Activated CD8-positive, alpha-beta T cell treated with anti-CD3 and anti-CD28 coated beads for 36 hours (primary cell): Measurements from ENCODE around the gene LGI4. TPM values are rescaled to one million over a fixed set of nuclear protein-coding genes. Genes with fewer than 3 reads are reported as not detected.

Experiments used
- ATAC-seq: fragments of 200-7000 bp; cut with Tn5 transposase; one replicate; pipeline ENCODE4 v1.10.0; 2021; ENCODE audit warnings: mild to moderate bottlenecking, moderate library complexity
- CTCF ChIA-PET: fragments of 350-600 bp; sonication (Branson Sonifier 250); formaldehyde crosslinking; loops from one replicate; lab custom pipeline; 2021; ENCODE audit warnings: antibody characterized with exemption; lab: Charles Lee
- POLR2A ChIA-PET: fragments of 350-600 bp; sonication (Branson Sonifier 250); formaldehyde crosslinking; loops from one replicate; lab custom pipeline; 2021; ENCODE audit warnings: antibody characterized with exemption; lab: Charles Lee
- DNase-seq: peaks from one replicate; pipeline ENCODE4 v3.0.0-alpha.2; 2020
- H3K27ac Mint-ChIP-seq: one replicate; pipeline ENCODE4 v1.8.0; 2021; ENCODE audit warnings: mild to moderate bottlenecking, mixed read lengths
- H3K27me3 Mint-ChIP-seq: one replicate; pipeline ENCODE4 v1.8.0; 2021; ENCODE audit warnings: mixed read lengths
- H3K36me3 Mint-ChIP-seq: one replicate; pipeline ENCODE4 v1.8.0; 2021; ENCODE audit warnings: low read depth, mixed read lengths
- H3K4me1 Mint-ChIP-seq: one replicate; pipeline ENCODE4 v1.8.0; 2021; ENCODE audit warnings: low read depth, mixed read lengths
- H3K4me3 Mint-ChIP-seq: one replicate; pipeline ENCODE4 v1.8.0; 2021; ENCODE audit warnings: mild to moderate bottlenecking, moderate library complexity, mixed read lengths
- H3K9me3 Mint-ChIP-seq: one replicate; pipeline ENCODE4 v1.8.0; 2021; ENCODE audit warnings: mixed read lengths
- intact Hi-C: fragments of 100-400 bp; cut with micrococcal nuclease; formaldehyde crosslinking; loops from one replicate; pipeline ENCODE4 v1.10.0; 2022
- total RNA-seq, 2 experiments: library from RNA; stranded (reverse); gene quantifications; one replicate each; pipeline ENCODE4 v1.2.3, GENCODE V29; 2021
- TF ChIP-seq, protein P1 (sequence below): fragments of 200-600 bp; IDR thresholded peaks from one replicate; pipeline ENCODE4 v1.8.0; 2022; ENCODE audit warnings: antibody characterized with exemption, mild to moderate bottlenecking

LGI4 gene
- total RNA-seq, 2 experiments from 2014 or later: 0.25 to 0.27 TPM

DNA sequence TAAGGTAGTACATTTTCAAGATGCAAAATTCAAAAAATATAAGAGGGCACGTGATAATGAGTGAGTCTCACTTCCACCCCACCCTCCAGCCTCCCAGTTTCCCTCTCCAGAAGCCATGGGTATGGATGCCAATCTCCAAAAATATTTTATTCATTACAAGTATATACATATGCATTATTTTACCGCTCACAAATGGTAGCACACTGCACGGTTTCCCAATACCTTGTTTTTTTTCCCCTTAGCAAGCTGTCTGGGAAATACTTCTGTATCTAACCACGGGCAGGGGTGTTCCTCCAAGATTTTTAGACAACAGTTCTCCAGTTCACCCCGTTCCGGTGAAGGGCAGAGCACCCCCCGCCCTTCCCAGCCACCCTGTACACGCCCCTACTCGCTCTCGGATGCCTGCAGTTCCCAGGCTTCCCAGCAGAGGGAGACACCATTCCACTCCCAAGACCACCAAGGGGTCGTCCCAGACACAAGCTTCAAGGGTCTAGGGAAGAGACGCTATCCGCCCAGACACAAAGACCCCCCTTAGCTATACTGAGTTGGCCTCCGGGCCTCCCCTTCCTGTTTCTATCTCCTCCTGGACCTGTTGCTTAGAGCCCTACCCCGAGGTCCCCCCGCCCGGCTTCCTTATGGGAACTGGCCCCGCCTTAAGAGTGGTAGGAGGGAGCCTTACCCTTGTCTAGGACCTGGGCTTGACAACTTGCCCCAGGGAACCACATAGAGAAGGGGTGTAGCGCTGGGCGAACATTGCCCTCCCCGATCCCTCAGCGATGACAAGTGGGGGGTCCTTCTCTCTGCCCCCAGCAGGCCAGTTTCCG is 20.3 kb downstream of the LGI4 start:
- ATAC-seq (peak; percentile 97), DNase-seq (peak; percentile 82)
- no peaks in the 10 kb centered on the region for H3K36me3 Mint-ChIP-seq
- H3K9me3 Mint-ChIP-seq: no peaks in the 10 kb centered on the region
- ChIA-PET POLR2A (no interaction called here), CTCF (interaction anchor here (0.7 to 2.2 kb wide), 18 partner anchors 8 to 276 kb away, joined by 3 to 11 read pairs (median 3); partner anchors contain the start of genes FXYD5, HAMP and LGI4)
- peak overlapping the region; percentile 19 for H3K4me3 Mint-ChIP-seq
- H3K27ac Mint-ChIP-seq: no peak overlapping the region
- H3K4me1 Mint-ChIP-seq: peaks cover 5% of the 10 kb centered on the region
- TF ChIP-seq, protein P1, sequence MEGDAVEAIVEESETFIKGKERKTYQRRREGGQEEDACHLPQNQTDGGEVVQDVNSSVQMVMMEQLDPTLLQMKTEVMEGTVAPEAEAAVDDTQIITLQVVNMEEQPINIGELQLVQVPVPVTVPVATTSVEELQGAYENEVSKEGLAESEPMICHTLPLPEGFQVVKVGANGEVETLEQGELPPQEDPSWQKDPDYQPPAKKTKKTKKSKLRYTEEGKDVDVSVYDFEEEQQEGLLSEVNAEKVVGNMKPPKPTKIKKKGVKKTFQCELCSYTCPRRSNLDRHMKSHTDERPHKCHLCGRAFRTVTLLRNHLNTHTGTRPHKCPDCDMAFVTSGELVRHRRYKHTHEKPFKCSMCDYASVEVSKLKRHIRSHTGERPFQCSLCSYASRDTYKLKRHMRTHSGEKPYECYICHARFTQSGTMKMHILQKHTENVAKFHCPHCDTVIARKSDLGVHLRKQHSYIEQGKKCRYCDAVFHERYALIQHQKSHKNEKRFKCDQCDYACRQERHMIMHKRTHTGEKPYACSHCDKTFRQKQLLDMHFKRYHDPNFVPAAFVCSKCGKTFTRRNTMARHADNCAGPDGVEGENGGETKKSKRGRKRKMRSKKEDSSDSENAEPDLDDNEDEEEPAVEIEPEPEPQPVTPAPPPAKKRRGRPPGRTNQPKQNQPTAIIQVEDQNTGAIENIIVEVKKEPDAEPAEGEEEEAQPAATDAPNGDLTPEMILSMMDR: peak; percentile 99
- no peaks in the 10 kb centered on the region for H3K27me3 Mint-ChIP-seq
- intact Hi-C loops: no loop called here

DNA sequence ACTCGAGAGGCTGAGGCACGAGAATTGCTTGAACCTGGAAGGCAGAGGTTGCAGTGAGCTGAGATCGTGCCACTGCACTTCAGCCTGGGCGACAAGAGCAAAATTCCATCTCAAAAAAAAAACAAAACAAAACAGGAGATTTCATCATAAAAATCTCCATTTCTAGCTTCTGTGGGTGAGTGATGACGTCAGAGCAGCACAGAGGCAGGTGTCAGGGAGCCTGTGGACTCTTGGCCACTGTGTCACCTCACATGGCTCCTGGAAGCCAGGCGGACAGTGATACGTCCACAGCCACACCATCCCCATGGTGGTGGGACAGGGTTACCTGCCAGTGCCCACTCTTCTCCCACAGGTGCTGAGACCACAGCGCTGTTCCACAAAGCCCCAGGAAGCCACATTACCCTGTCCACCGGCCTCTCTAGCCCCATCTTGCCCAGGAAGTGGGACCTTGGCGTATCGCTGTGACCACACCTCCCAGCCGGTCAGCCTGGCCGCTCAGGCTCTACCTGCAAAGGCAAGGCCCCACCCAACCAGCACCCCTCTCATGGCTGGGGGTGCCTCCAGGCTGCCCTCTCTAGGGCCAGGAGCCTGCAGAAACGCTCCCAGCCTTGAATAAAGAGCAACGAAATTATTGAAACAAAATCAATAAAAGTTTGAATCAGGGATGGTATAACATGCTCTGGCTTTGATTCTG is 21.7 kb downstream of the LGI4 start:
- intact Hi-C loops: no loop called here
- no peak for DNase-seq
- Mint-ChIP-seq H3K4me1 (peaks cover 5% of the 10 kb centered on the region), H3K36me3 (no peaks in the 10 kb centered on the region), H3K9me3 (no peaks in the 10 kb centered on the region), H3K27me3 (no peaks in the 10 kb centered on the region), H3K27ac (no peak overlapping the region), H3K4me3 (no peak overlapping the region)
- no peak for ATAC-seq
- CTCF ChIA-PET: no interaction called here
- POLR2A ChIA-PET: no interaction called here
- TF ChIP-seq, protein P1: no peak

DNA sequence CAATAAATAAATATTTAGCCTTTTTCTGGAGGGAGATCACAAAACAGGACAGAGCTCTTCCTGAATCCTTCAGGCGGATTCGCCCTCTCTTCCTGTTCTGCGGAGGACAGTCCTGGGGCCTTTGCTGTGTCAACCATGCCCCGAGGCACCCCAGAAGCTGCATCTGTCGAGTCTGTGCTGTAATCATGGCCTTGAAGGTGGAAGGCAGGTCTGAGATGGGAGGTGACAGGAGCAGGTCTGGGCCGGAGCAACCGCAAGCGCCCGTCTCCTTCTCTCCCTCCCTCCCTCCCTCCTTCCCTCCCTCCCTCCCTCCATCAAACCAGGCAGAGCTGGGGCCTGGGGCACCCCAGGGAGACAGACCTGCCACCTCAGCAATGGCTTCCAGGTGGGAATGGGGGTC is 23.9 kb downstream of the LGI4 start:
- POLR2A ChIA-PET: interaction anchor here (1.6 kb wide), 1 partner anchor 44 kb away, joined by 3 read pairs; no protein-coding TSS in a partner anchor

DNA sequence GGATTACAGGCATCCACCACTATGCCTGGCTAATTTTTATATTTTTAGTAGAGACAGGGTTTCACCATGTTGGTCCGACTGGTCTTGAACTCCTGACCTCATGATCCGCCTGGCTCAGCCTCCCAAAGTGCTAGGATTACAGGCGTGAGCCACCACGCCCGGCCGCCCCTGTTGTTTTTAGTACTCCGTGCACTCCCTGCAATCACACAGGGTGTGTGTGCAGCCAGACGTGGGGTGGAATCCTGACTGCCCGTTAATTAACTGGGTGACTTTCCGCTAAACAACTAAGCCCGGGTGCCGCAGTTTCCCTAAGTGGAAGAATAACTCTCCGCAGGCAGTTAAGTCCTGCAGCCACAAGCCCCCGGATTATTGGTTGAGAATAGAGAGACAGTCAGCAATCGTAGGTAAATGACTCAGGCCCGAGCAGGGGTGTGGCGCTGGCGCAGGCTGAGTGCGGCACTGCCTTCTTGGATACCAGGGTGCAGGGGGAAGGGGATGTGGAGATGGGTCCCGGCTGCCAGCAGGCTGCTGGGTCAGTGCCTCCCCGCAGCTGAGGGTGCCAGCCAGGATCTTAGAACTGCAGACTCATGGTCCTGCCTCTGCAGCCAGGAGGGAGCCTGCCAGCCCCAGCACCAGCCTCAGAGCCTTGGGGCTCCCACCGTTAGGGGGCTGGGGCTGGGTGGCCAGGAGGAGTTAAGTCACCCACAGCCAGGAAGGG is 25.3 kb downstream of the LGI4 start:
- Mint-ChIP-seq H3K27ac (no peak overlapping the region), H3K27me3 (no peaks in the 10 kb centered on the region), H3K36me3 (no peaks in the 10 kb centered on the region), H3K4me1 (peaks cover 9% of the 10 kb centered on the region), H3K9me3 (peaks cover 8% of the 10 kb centered on the region), H3K4me3 (no peak overlapping the region)
- TF ChIP-seq, protein P1: no peak
- ATAC-seq (no peak), DNase-seq (no peak)
- ChIA-PET POLR2A (interaction anchor here (1.6 kb wide), 1 partner anchor 43 kb away, joined by 3 read pairs; no protein-coding TSS in a partner anchor), CTCF (interaction anchor here (1.8 kb wide), 1 partner anchor 9 kb away, joined by 5 read pairs; no protein-coding TSS in a partner anchor)
- intact Hi-C loops: no loop called here

More for the DNA sequence above, 23.9 kb downstream of the LGI4 start:
- Mint-ChIP-seq H3K27me3 (no peaks in the 10 kb centered on the region), H3K4me1 (peaks cover 13% of the 10 kb centered on the region), H3K9me3 (peaks cover 8% of the 10 kb centered on the region), H3K36me3 (no peaks in the 10 kb centered on the region), H3K4me3 (no peak overlapping the region), H3K27ac (no peak overlapping the region)
- intact Hi-C loops: no loop called here
- TF ChIP-seq, protein P1: no peak
- DNase-seq (no peak), ATAC-seq (no peak)
- CTCF ChIA-PET: interaction anchor here (0.7 to 1.8 kb wide), 8 partner anchors 11 to 78 kb away, joined by 3 to 5 read pairs (median 4); no protein-coding TSS in a partner anchor
